Measurements from ENCODE around the gene METTL9.

DNA sequence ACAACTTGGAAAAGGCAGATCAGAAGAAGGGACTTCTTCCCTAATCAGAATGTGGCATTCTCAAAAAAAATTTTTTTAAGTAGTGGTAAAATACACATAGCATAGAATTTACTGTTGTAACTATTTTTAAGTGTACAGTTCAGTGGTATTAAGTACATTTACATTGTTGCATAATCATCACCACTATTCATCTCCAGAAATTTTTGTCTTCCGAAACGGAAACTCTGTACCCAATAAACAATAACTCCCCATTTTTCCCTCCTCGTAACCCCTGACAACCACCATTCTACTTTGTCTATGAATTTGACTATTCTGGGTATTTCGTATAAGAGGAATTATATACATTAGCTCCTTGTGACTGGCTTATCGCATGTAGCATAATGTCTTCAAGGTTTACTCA lies 18.9 kb downstream of the METTL9 start:
- no peak for TF ChIP-seq ZFP3 (CRISPR knock-in tag; IDR thresholded peaks at IDR 0.05)
- TF ChIP-seq, protein P1, sequence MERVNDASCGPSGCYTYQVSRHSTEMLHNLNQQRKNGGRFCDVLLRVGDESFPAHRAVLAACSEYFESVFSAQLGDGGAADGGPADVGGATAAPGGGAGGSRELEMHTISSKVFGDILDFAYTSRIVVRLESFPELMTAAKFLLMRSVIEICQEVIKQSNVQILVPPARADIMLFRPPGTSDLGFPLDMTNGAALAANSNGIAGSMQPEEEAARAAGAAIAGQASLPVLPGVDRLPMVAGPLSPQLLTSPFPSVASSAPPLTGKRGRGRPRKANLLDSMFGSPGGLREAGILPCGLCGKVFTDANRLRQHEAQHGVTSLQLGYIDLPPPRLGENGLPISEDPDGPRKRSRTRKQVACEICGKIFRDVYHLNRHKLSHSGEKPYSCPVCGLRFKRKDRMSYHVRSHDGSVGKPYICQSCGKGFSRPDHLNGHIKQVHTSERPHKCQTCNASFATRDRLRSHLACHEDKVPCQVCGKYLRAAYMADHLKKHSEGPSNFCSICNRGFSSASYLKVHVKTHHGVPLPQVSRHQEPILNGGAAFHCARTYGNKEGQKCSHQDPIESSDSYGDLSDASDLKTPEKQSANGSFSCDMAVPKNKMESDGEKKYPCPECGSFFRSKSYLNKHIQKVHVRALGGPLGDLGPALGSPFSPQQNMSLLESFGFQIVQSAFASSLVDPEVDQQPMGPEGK (CRISPR knock-in tag; IDR thresholded peaks at IDR 0.05; ENCODE audit: borderline replicate concordance): no peak
- no peak for TF ChIP-seq ZNF70 (CRISPR knock-in tag; IDR thresholded peaks at IDR 0.05)
- TF ChIP-seq, protein P2, sequence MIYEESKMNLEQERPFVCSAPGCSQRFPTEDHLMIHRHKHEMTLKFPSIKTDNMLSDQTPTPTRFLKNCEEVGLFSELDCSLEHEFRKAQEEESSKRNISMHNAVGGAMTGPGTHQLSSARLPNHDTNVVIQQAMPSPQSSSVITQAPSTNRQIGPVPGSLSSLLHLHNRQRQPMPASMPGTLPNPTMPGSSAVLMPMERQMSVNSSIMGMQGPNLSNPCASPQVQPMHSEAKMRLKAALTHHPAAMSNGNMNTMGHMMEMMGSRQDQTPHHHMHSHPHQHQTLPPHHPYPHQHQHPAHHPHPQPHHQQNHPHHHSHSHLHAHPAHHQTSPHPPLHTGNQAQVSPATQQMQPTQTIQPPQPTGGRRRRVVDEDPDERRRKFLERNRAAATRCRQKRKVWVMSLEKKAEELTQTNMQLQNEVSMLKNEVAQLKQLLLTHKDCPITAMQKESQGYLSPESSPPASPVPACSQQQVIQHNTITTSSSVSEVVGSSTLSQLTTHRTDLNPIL (CRISPR knock-in tag; IDR thresholded peaks at IDR 0.05; ENCODE audit: low read depth): no peak
- TF ChIP-seq, protein P3, sequence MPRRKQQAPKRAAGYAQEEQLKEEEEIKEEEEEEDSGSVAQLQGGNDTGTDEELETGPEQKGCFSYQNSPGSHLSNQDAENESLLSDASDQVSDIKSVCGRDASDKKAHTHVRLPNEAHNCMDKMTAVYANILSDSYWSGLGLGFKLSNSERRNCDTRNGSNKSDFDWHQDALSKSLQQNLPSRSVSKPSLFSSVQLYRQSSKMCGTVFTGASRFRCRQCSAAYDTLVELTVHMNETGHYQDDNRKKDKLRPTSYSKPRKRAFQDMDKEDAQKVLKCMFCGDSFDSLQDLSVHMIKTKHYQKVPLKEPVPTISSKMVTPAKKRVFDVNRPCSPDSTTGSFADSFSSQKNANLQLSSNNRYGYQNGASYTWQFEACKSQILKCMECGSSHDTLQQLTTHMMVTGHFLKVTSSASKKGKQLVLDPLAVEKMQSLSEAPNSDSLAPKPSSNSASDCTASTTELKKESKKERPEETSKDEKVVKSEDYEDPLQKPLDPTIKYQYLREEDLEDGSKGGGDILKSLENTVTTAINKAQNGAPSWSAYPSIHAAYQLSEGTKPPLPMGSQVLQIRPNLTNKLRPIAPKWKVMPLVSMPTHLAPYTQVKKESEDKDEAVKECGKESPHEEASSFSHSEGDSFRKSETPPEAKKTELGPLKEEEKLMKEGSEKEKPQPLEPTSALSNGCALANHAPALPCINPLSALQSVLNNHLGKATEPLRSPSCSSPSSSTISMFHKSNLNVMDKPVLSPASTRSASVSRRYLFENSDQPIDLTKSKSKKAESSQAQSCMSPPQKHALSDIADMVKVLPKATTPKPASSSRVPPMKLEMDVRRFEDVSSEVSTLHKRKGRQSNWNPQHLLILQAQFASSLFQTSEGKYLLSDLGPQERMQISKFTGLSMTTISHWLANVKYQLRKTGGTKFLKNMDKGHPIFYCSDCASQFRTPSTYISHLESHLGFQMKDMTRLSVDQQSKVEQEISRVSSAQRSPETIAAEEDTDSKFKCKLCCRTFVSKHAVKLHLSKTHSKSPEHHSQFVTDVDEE (CRISPR knock-in tag; IDR thresholded peaks at IDR 0.05): no peak
- no peak for TF ChIP-seq RARB (CRISPR knock-in tag; IDR thresholded peaks at IDR 0.05)

Measured in SK-N-SH treated with all-trans-retinoic acid at 6 μM for 48 hours (cell line).